Body of pancreas (tissue), 4 donors: ENCODE data around the gene TM9SF1.

ENCODE experiments used
- CTCF ChIP-seq, 7 experiments: fragments of 450-650 bp in 4 of 7; fragments of 200-600 bp in 3 of 7; sonication (generic) in 3 of 7; IDR thresholded peaks; one replicate each; pipeline ENCODE4 v1.5.1; 2016 to 2019; ENCODE audit warnings: antibody characterized with exemption in 7 of 7
- POLR2A ChIP-seq, 3 donors: fragments of 450-650 bp; IDR thresholded peaks; one replicate each; pipeline ENCODE4 v1.6.1; 2016; ENCODE audit warnings: antibody characterized with exemption in 3 of 3, mild to moderate bottlenecking in 2 of 3

GRCh38 chr14:24186831-24187538, 8.3 kb downstream of the TM9SF1 start:
- TF ChIP-seq CTCF (IDR thresholded peaks at IDR 0.05) (no peak), POLR2A (IDR thresholded peaks at IDR 0.05) (no peak)
